Activated CD4-positive, alpha-beta T cell treated with anti-CD3 and anti-CD28 coated beads, Interleukin-2, amount 50 U/mL, for 24 hours (primary cell): Measurements from ENCODE around the gene DHX8.

Source experiments
- DNase-seq, 2 donors: peaks; one replicate each; pipeline ENCODE4 v3.0.0-alpha.2; 2020; ENCODE audit warnings: low read depth in 1 of 2, low spot score in 1 of 2

The DHX8 gene

GRCh38 chr17:43572368-43572980, 88.7 kb downstream of the DHX8 start:
- DNase-seq = no peak

GRCh38 chr17:43573579-43574321, 90.0 kb downstream of the DHX8 start:
- no peak for DNase-seq

DNA sequence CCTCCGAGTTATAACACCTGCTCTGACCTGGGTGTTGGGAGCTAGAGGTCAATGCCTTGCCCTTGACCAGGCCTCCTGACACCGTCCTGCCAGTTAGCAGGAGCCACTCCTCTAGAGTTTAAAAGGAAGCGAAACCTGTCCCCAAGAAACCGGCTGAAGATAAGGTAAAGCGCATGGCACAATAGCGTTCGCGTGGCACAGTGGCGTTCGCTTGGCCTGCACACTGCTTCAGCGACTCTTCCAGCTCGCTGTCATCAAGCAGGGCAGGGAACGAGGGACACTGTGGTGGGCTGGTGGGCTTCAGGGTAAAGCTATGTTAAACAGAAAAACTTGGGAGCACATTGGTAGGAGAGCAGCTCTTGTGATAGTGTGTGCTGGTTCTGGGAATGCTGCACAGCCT, 90.6 kb downstream of the DHX8 start:
- no peak for DNase-seq

DNA sequence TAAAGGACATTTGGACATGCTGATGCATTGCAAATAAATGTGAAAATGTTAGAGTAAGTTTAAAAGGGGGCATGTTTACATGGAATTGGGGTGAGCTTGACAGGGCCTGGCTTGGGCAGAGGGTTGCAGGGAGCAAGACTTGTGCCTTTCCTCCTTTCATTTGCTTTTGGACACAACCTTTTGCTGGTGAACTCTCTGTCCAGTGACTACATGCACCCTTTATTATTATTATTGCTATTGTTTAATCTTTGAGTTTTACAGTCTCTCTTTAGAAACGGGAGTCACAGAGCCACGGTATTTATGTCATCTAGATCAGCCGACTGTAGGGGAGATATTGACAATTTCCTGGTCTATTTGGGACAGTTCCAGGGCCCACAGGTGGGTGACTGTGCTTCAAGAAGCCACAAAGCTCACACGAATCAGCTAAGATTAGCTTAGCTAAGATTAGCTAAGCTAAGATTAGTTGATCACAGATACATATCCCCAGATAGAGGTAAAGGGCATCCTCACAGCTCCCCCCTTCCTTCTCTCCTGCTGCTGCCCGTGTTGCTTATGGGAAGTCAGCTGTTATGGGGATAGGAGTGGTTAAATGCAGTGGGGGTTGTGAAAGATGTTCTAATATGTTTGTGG, 91.2 kb downstream of the DHX8 start:
- no peak for DNase-seq
